ENCODE measurements around the gene TRAPPC12.

- TF ChIP-seq, protein P1, sequence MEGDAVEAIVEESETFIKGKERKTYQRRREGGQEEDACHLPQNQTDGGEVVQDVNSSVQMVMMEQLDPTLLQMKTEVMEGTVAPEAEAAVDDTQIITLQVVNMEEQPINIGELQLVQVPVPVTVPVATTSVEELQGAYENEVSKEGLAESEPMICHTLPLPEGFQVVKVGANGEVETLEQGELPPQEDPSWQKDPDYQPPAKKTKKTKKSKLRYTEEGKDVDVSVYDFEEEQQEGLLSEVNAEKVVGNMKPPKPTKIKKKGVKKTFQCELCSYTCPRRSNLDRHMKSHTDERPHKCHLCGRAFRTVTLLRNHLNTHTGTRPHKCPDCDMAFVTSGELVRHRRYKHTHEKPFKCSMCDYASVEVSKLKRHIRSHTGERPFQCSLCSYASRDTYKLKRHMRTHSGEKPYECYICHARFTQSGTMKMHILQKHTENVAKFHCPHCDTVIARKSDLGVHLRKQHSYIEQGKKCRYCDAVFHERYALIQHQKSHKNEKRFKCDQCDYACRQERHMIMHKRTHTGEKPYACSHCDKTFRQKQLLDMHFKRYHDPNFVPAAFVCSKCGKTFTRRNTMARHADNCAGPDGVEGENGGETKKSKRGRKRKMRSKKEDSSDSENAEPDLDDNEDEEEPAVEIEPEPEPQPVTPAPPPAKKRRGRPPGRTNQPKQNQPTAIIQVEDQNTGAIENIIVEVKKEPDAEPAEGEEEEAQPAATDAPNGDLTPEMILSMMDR (IDR thresholded peaks at IDR 0.05; ENCODE audit: borderline replicate concordance, extremely low read depth, low read length, poor library complexity, severe bottlenecking): no peak
- no peak for TF ChIP-seq EZH2 (IDR thresholded peaks at IDR 0.05; ENCODE audit: borderline replicate concordance, low read depth, low read length, severe bottlenecking)
Observed at GRCh38 chr2:3426615-3427014, 47.1 kb downstream of the TRAPPC12 start.

All from DND-41 (cell line).